GM19025 (cell line): ENCODE data around the gene ARSI.
A peak's percentile ranks its signal among the peaks of the same experiment; 100 is the strongest.

Source experiments
- ATAC-seq: cut with Tn5 transposase; IDR thresholded peaks from one replicate; pipeline ENCODE4 v1.9.1; 2021; ENCODE audit warnings: mild to moderate bottlenecking, low read depth, moderate library complexity; ENCODE audit not compliant: unreplicated experiment

ARSI gene

DNA sequence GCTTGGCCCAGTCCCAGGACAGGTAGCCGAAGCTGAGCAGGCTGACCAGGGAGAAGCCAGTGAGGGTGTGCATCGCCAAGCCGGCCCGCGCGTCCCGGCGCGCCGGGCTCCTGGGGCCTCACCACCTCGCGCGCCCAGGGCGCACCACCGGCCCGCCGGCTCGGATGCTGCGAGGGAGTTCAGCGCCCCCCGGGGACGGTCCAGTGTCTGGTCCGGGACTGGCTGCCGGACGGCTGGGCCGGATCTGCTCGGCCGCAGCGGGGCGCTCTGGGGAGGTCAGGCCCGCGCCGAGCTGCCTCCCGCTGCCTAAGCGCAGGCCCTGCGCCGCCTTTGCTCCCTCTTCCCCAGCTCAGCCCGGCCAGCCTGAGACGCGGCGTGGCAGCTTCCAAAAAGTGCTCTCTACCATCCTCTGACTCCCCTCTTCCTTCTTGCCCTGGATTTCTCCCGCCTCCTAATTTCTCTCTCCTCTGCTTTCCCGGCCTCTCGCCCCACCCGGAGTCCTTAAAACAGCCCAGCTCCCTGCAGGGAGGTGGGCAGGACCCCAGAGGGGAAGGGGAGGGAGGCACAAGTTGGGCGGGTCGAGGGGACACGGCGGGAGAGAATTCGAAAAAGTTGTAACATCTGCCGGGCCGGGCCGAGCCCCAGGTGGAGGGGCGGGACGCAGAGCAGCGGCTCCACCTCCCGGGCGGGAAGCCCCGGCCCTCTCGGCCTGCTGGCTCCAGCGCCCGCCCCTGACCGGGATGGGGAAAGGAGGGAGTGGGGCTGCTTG, at the start of gene ARSI:
Gene ARSI (minus strand): TSS at position 605 of the 769 bp plus-strand sequence. CDS start 532 bp downstream, at position 73.
- ATAC-seq = no peak

GRCh38 chr5:150350524-150351344, 48.0 kb upstream of the ARSI start:
- peak; percentile 87 for ATAC-seq

GRCh38 chr5:150349681-150350275, 47.1 kb upstream of the ARSI start:
- no peak for ATAC-seq

GRCh38 chr5:150347451-150347850, 44.7 kb upstream of the ARSI start:
- no peak for ATAC-seq

DNA sequence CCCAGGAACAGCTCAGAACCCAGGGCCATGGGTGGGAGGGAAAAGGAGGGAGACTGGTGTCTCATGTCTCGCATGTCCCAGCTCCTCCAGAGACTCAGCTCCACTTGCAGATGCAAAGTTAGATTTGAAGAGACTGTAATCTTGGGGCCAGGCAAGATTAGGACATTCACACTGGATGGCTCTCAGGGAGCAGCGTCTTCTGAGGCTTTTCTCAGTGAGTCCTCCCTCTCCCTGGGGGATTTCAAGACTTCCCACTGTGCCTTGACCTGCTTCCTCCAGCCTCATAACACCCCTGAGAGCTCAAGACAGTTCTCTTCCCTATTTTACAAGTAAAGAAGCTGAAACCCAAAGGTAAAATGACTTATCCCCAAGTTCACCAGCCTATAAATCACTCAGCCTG, 44.3 kb upstream of the ARSI start:
- no peak for ATAC-seq

DNA sequence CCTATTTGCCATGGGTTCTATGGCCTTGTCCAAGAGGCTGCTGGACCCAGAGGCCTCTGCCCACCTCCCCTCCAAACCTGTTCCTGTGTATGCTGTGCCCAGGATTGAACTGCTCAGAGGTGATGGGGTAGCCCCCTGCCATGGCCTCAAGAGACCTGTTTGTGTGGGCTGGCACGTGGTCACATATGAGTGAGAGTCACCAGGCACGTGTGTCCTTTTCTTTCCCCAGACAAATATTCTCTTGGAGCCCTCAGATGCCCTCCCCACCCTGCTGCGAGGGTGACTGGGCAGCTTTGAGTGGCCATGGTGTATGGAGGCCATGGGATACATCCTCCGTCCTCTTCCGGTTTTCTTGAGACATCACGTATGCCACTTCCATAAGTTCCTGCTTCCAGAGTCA, 43.9 kb upstream of the ARSI start:
- no peak for ATAC-seq

DNA sequence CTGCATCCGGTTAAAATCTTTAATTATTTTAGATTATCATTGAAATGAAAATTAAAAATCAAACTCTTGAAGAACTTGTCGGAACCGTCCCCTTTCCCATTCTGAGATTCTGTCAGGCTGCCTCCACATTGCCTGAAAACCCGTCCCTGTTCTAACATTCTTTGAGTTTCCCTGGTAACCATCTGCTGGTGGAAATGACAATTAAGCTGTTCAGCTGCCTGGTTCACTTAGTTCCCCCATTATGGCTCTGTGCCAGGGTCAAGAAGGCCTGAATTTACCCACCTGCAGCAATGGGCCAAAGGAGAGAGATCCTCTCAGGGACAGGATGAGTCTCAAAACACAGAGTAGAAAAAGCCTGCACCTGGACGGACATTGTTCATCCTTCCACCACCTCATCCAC, 43.0 kb upstream of the ARSI start:
- no peak for ATAC-seq

DNA sequence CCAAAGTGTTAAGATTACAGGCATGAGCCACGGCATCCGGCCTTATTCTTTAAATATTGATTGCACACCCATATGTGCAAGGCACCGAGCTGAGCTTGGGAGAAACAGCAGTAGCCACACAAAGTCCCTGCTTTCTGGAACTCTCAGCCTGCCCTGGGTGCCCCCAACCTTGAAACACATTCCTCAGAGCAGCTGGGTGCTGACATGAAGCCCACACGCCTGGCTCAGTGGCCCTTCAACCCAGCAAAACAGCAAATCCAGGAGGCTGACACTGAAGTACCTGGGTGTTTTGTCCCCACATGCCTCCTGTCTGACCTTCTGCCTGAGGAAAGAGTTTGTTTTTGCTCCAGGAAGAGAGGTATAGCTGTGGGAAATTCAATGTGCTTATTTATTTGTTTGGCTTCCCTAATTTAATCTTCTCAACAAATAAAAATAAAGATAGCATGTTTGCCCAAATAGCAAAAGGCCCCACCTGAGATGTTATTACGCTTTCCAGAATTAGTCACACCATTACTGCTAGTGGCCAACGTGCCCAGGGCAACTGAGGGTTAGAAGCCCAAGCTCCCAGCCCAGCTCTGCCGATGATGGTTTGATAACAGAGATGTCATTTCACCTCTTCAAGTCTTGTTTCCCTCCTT, 41.4 kb upstream of the ARSI start:
- ATAC-seq = no peak

DNA sequence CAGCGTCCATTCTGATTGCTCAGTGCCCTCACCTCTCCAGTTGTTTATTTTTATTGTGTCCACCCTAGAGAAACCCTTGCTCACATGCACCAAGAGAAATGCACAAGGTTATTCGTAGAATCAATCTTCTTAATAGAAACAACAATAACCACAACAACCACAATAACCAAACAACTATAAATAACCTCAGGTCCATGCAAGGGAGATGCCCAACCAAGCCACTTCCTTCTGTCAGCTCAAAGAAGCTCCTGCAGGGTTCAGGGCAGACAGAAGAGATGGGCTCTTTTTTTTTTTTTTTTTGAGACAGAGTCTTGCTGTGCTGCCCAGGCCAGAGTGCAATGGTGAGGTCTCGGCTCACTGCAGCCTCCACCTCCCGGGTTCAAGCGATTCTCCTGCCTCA, 39.9 kb upstream of the ARSI start:
- no peak for ATAC-seq

- ATAC-seq = no peak
Observed at GRCh38 chr5:150341989-150342388, 39.3 kb upstream of the ARSI start.

GRCh38 chr5:150341331-150341730, 38.6 kb upstream of the ARSI start:
- ATAC-seq = no peak

DNA sequence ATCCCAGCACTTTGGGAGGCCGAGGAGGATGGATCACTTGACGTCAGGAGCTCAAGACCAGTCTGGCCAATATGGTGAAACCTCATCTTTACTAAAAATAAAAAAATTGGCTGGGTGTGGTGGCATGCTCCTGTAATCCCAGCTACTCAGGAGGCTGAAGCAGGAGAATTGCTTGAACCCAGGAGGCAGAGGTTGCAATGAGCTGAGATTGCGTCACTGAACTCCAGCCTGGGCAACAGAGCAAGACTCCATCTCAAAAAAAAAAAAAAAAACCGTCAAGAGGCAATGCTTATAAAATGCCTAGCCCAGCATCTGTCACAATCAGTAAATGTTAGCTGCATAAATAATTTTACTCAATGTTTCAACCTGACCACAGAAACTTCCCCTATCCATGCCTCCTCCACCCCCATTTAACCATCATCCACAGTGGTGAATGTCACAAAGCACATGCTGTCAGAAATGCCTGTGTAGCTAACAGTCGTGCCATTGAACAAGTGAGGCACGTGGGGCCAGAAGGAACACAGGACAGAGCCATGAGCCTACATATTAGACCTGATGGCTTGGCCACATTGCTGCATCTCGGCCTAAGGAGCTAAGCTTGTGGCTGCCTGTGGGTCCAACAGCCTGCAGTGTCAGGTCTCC, 38.0 kb upstream of the ARSI start:
- no peak for ATAC-seq

DNA sequence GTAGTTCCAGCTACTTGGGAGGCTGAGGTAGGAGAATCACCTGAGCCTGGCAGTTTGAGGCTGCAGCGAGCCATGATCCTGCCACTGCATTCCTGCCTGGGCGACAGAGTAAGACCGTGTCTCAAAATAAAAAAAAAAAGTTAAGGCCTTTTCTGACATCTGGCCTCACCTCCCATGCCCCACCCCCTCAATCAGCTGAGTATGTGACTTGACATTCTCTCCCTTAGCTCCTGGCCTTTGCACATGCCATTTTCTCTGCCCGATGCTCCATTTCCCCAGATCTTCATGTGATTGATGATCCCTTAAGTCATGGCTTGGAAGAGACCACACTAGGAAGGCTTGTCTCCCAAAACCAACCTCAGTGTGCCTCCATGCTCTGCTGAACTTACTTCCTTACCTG, 37.1 kb upstream of the ARSI start:
- ATAC-seq = no peak

DNA sequence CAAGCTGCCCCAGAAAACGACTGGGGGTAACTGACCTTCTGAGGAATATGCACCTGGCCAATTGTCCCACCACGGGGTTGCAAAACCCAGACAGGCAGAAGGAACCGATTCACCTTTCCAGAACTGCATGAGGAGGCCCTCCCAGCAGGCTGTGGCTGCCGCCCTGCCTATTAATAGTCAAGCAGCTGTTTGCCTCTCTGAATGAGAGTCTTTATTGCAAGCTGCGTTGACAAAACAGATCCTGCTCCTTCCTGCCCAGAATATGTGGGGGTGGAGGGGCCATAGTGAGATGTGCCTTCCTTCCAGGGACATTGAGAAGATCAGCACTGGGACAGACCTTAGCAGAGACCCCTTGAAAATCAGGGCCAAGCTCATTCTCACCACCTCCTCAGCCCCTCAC, 36.5 kb upstream of the ARSI start:
- no peak for ATAC-seq

DNA sequence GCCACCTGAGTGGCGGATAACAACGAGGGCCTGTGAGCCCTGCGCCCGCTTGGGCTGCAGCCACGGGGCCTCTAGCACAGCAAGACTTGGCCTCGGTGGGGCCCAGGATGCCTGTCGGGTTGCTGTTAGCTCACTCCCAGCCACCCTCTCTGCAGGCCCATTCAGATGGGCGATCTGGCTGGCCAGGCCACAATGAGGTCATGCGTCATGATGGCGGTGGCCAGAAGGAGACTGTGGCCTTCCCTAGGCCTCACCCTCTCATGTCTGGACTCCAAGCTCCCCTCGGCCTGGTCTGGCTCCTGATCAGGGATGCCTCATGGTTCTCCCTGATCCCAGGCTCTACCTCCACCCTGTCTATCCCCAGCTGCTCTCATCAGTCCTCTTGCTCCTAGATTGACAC, 35.8 kb upstream of the ARSI start:
- no peak for ATAC-seq

DNA sequence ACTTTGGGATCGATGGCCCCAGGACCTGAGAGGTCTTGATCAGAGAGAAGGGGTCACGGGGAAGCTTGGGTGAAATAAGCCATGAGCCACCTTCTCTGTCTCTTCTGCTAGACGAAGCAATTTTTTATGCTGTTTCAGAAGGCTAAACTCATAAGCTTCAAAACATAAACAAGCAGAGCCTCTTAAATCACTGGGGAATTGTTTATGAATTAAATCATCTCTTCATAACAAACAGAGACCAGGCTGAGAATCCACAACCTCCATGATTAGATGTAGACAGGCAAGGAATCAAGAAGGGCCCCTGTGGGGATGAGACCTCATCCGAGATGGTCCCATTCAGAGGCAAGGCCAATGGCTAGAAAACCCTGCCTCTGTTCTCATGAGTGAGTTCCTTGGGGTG, 33.1 kb upstream of the ARSI start:
- no peak for ATAC-seq

DNA sequence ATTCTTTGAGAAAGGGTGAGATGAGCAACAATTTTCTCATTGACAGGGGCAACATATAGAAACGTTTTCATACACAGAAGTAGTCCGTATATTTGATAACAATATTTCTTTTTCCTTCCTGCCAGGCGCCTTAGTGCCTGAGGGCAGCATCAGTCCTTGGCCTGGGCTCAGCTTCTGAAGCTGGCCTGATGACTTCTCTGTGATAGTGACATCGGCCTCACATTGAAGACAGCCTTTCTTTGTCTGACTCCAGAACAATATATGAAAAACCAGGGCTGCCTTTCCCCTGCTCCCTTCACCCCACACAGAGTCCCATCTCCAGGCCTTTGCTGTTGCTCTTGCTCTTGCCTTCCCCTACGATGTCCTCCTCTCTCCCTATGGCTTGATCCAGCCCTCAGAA, 30.7 kb upstream of the ARSI start:
- ATAC-seq = no peak

DNA sequence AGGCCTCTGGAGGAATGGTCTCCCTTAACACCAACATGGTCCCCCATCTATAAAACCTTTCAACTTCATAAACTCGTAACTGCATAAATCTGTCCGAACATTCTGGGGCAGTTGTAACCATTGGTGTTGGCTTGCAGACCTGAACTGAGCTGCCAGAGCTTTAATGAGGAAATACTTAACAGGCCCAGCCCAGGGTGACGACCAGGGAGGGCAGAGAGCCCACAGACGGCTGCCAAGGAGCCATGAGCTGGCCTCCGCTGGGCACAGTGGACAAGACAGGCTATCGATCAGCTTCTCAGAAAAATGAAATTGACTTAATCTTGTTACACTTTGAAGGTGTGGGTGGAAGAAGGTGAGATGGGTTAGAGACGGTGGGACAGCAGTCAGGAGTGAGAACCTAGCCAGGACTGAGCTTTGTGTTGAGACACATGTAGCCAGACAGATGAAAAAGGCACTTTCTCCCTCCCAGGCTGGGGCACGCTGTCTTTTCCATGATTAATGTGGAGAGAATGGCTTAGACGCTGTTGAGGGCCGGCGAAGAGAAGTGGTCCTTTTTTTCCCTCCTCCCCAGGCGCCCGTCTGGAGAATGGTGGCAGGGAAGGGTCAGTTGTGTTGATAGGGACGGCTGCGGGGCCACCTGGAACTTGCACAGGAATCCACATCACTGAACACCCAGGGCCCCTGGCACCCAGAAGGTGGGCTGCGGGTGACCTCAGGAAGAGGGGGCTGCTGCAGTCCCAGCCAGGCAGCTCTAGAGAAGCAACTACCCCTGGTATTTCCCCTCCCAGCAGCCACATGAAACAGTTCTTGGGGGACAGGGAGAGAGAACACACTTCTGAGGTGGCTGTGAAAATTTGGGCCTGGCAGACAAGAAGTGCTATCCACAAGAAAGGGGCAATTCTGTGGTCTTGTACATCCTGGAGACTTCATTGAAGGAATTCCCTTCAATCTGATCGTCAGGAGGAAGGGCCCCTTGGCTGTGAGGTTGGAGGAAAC, 27.5 kb upstream of the ARSI start:
- ATAC-seq = no peak

DNA sequence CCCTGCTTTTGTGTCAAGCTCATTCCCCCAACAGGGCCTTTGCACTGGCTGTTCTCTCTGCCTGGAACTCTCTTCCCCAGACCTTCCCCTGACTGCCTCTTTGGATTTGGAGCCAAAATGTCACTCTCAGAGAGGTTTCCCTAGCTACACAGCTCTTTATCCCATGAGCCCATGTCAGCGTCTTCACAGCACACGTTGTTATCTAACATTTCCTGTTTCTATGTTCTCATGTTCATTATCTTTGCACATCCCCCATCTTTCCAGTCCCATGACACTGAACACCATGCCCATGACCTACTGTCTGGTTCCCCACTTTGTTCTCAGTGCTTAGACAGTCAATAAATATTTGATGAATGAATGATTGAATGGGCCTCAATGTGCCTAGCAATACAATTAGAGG, 26.3 kb upstream of the ARSI start:
- ATAC-seq = no peak
